GM12878 (cell line): ENCODE measurements around the gene ADISSP. TPM values are rescaled to one million over a fixed set of nuclear protein-coding genes. Genes with fewer than 3 reads are reported as not detected.

Source experiments
- ATAC-seq: fragments of 200-7000 bp; cut with Tn5 transposase; 3 replicates; pipeline ENCODE4 v1.9.1; 2020; ENCODE audit warnings: mild to moderate bottlenecking, moderate library complexity
- BruUV-seq: library from RNA; stranded (reverse); fragments of 400-500 nt; replicated peaks from 2 replicates; lab custom pipeline; 2021; lab: Mats Ljungman, UMichigan
- CTCF ChIA-PET: fragments of 300-600 bp; sonication (Branson Sonifier 250); formaldehyde crosslinking; extraction: SDS; loops from one replicate; lab custom pipeline; 2021; ENCODE audit warnings: inconsistent platforms; lab: Yijun Ruan, JAX
- POLR2A ChIA-PET: fragments of 350-600 bp; formaldehyde crosslinking; extraction: SDS; loops from one replicate; lab custom pipeline; 2021; ENCODE audit warnings: inconsistent platforms; lab: Charles Lee
- RAD21 ChIA-PET: fragments of 300-600 bp; sonication (Branson Sonifier 250); formaldehyde crosslinking; loops from one replicate; lab custom pipeline; 2023; ENCODE audit warnings: antibody characterized with exemption; ENCODE audit not compliant: unreplicated experiment; lab: Charles Lee
- SMC1A ChIA-PET: fragments of 300-600 bp; sonication (Branson Sonifier 250); formaldehyde crosslinking; loops from one replicate; lab custom pipeline; 2023; ENCODE audit not compliant: unreplicated experiment, uncharacterized antibody; lab: Charles Lee
- DNase-seq: peaks from one replicate; pipeline ENCODE4 v3.0.0-alpha.2; 2011; ENCODE audit warnings: low read depth, low spot score
- FAIRE-seq: peaks from 3 replicates; lab custom pipeline; 2011; peaks lifted over from hg19 to GRCh38; lab: Jason Lieb, UNC
- H2AFZ ChIP-seq: 2 replicates; pipeline ENCODE4 v1.6.0; 2011; ENCODE audit warnings: low read depth, low read length, control low read depth; ENCODE audit not compliant: control insufficient read depth
- H3K27ac ChIP-seq: 2 replicates; pipeline ENCODE4 v1.5.1; 2011; ENCODE audit warnings: control low read depth; ENCODE audit not compliant: control insufficient read depth, insufficient read depth
- H3K27me3 ChIP-seq, 2 experiments: replicated peaks in 1 of 2; 2 replicates each; pipeline versions ENCODE4 v1.6.0 to v1.6.1; 2011; ENCODE audit warnings: low read length in 1 of 2; ENCODE audit not compliant: control insufficient read depth in 2 of 2, insufficient read depth in 2 of 2
- H3K36me3 ChIP-seq, 2 experiments: 2 replicates each; pipeline ENCODE4 v1.5.1; 2011; ENCODE audit warnings: low read length in 1 of 2; ENCODE audit not compliant: control insufficient read depth in 2 of 2, insufficient read depth in 2 of 2
- H3K4me1 ChIP-seq: 2 replicates; pipeline ENCODE4 v1.6.1; 2011; ENCODE audit warnings: mild to moderate bottlenecking, low read length, moderate library complexity, mixed read lengths; ENCODE audit not compliant: control insufficient read depth, insufficient read depth
- H3K4me2 ChIP-seq: 2 replicates; pipeline ENCODE4 v1.6.0; 2011; ENCODE audit warnings: control low read depth; ENCODE audit not compliant: control insufficient read depth, insufficient read depth
- H3K4me3 ChIP-seq: fragments of 200-600 bp; sonication (generic); 2 replicates; pipeline ENCODE4 v1.5.1; 2016
- H3K79me2 ChIP-seq: 2 replicates; pipeline ENCODE4 v1.6.0; 2011; ENCODE audit warnings: low read length; ENCODE audit not compliant: control insufficient read depth, insufficient read depth
- H3K9ac ChIP-seq: 2 replicates; pipeline ENCODE4 v1.8.0; 2011; ENCODE audit warnings: low read length, control low read depth, mixed read lengths; ENCODE audit not compliant: control insufficient read depth, insufficient read depth
- H3K9me3 ChIP-seq: replicated peaks from 3 replicates; pipeline ENCODE4 v1.5.1; 2011; ENCODE audit warnings: mild to moderate bottlenecking, low read length; ENCODE audit not compliant: control insufficient read depth, insufficient read depth
- H4K20me1 ChIP-seq: 2 replicates; pipeline ENCODE4 v1.6.0; 2011; ENCODE audit not compliant: control insufficient read depth, insufficient read depth
- ATF7 ChIP-seq: fragments of 450-650 bp; IDR thresholded peaks from 2 replicates; pipeline ENCODE4 v1.6.1; 2016; ENCODE audit warnings: low read depth, mild to moderate bottlenecking
- CBFB ChIP-seq: IDR thresholded peaks from 2 replicates; pipeline ENCODE4 v1.6.1; 2016; ENCODE audit warnings: antibody characterized with exemption, low read depth
- HDAC6 ChIP-seq: fragments of 200-600 bp; sonication (generic); IDR thresholded peaks from one replicate; pipeline ENCODE4 v1.8.0; 2017; ENCODE audit warnings: antibody characterized with exemption; ENCODE audit not compliant: unreplicated experiment
- KAT2A ChIP-seq: conservative IDR thresholded peaks from 2 replicates; pipeline ENCODE4 v1.6.1; 2011; ENCODE audit warnings: low read depth, low read length; ENCODE audit not compliant: control insufficient read depth
- NFIC ChIP-seq: IDR thresholded peaks from 2 replicates; pipeline ENCODE4 v1.6.1; 2012; ENCODE audit warnings: low read depth, mild to moderate bottlenecking, inconsistent platforms, low read length, moderate library complexity
- PML ChIP-seq: IDR thresholded peaks from 2 replicates; pipeline ENCODE4 v1.6.1; 2012; ENCODE audit warnings: low read length, inconsistent platforms
- RCOR1 ChIP-seq: conservative IDR thresholded peaks from 2 replicates; pipeline ENCODE4 v1.6.1; 2012; ENCODE audit warnings: low read depth, low read length, improper control_type of control experiment
- RELB ChIP-seq: fragments of 450-650 bp; IDR thresholded peaks from 2 replicates; pipeline ENCODE4 v1.6.1; 2017; ENCODE audit warnings: low read depth, mild to moderate bottlenecking, moderate library complexity
- SKIL ChIP-seq: fragments of 450-650 bp; IDR thresholded peaks from 2 replicates; pipeline ENCODE4 v1.6.1; 2017; ENCODE audit warnings: mild to moderate bottlenecking, low read depth, inconsistent platforms; ENCODE audit not compliant: poor library complexity, severe bottlenecking
- SP1 ChIP-seq: IDR thresholded peaks from one replicate; pipeline ENCODE4 v1.6.1; 2011; ENCODE audit warnings: low read depth, low read length
- SREBF2 ChIP-seq: IDR thresholded peaks from 2 replicates; pipeline ENCODE4 v1.6.1; 2012; ENCODE audit warnings: mild to moderate bottlenecking, low read length
- YBX1 ChIP-seq: fragments of 450-650 bp; IDR thresholded peaks from 2 replicates; pipeline ENCODE4 v1.6.1; 2016; ENCODE audit warnings: antibody characterized with exemption
- ZNF217 ChIP-seq: fragments of 450-650 bp; IDR thresholded peaks from 2 replicates; pipeline ENCODE4 v1.6.1; 2017; ENCODE audit warnings: antibody characterized with exemption, mild to moderate bottlenecking
- WGBS: methylation state at CpG from one replicate; pipeline ENCODE4 v1.1.6; 2016; ENCODE audit warnings: low lambda C conversion rate; ENCODE audit not compliant: insufficient replicate concordance, insufficient coverage; ENCODE audit errors: missing lambda C conversion rate; 5-methylcytosine and 5-hydroxymethylcytosine counted together
- in situ Hi-C: fragments of 300-500 bp; cut with MboI; formaldehyde crosslinking; loops from 9 replicates; pipeline ENCODE4 v1.14.3; 2018; ENCODE audit warnings: mixed read lengths
- intact Hi-C: fragments of 100-400 bp; cut with micrococcal nuclease; formaldehyde crosslinking; loops from one replicate; pipeline ENCODE4 v1.14.2; 2022; ENCODE audit not compliant: unreplicated experiment
- polyA plus RNA-seq, 11 experiments: library from polyadenylated mRNA; depleted of rRNA in 4 of 11; unstranded in 6 of 11; stranded (reverse) in 5 of 11; fragments of >200 nt; fragmentation: Nextera tagmentation in 4 of 11; fragmentation: Illumina TruSeq in 1 of 11; extraction: Ambion mirVana in 4 of 11; extraction: Trizol in 1 of 11; gene quantifications; 1 replicate in 1 of 11; 2 replicates in 10 of 11; pipeline versions ENCODE4 v1.2.1 to v1.2.3, GENCODE V29; 2011 to 2016; ENCODE audit warnings: inconsistent platforms in 2 of 11, missing spikeins in 2 of 11, low read depth in 1 of 11
- total RNA-seq, 4 experiments: library from RNA; depleted of rRNA in 3 of 4; stranded (reverse); fragments of >200 nt in 3 of 4; fragmentation: Illumina TruSeq in 1 of 4; extraction: Trizol in 1 of 4; gene quantifications; 2 replicates each; pipeline versions ENCODE4 v1.2.1 to v1.2.3, GENCODE V29; 2013 to 2021

The ADISSP gene
- total and polyA plus RNA-seq, 10 of the 15 experiments (the other 5 are each of a cell fraction or from before 2014, with no cell fraction given): 0.80 to 96.3 (median 38.6) TPM

- TF ChIP-seq SKIL (no peak), RCOR1 (no peak), PML (no peak)
These were observed 43.2 kb downstream of the ADISSP start (continued) for GRCh38 chr20:3724356-3724755.

- Histone ChIP-seq H3K27ac (no peak overlapping the region), H3K79me2 (no peaks in the 10 kb centered on the region), H3K4me1 (peaks cover 15% of the 10 kb centered on the region), H3K9ac (no peak overlapping the region), H3K27me3 (0 out of 4 replicates have a peak, but pooled peaks cover 0 to 2% of the 10 kb centered on the region in 2 experiments), H4K20me1 (no peaks in the 10 kb centered on the region)
- POLR2A ChIA-PET: interaction anchor here (0.6 kb wide), 1 partner anchor 11 kb away, joined by 4 read pairs; the partner anchor contains the start of gene SIGLEC1
- WGBS: 18% methylated on average over 8 of the region's 8 CpGs
- CTCF ChIA-PET: interaction anchor here (1.0 to 1.4 kb wide), 3 partner anchors 12 to 349 kb away, joined by 3 to 4 read pairs (median 3); no protein-coding TSS in a partner anchor
- no TSS peak for BruUV-seq
- in situ Hi-C loops: no loop called here
- TF ChIP-seq SREBF2 (no peak), YBX1 (no peak), RELB (no peak), ATF7 (no peak), ZNF217 (no peak), HDAC6 (no peak), CBFB (no peak), NFIC (no peak), KAT2A (no peak), SP1 (no peak)
- TF ChIP-seq, all 136 proteins: peak for 0
- ChIA-PET RAD21 (no interaction called here), SMC1A (no interaction called here)
- no peaks in the 10 kb centered on the region for H3K36me3 ChIP-seq
- FAIRE-seq: no peak
- H3K4me3 ChIP-seq: no peak overlapping the region
- H3K9me3 ChIP-seq: no peaks in the 10 kb centered on the region
- no peak for DNase-seq
- H3K4me2 ChIP-seq: no peak overlapping the region
- ATAC-seq: no peak
- no peak overlapping the region for H2AFZ ChIP-seq
- intact Hi-C loops: no loop called here
These were observed 44.3 kb downstream of the ADISSP start for GRCh38 chr20:3723284-3723683.
